HG02943 (cell line): ENCODE data around the gene PCBP3.

Source experiments
- ATAC-seq: cut with Tn5 transposase; IDR thresholded peaks from one replicate; pipeline ENCODE4 v1.9.1; 2021; ENCODE audit warnings: mild to moderate bottlenecking, low read depth, moderate library complexity; ENCODE audit not compliant: unreplicated experiment

PCBP3 gene

GRCh38 chr21:45853703-45854342 lies 210.3 kb downstream of the PCBP3 start:
- ATAC-seq = no peak

GRCh38 chr21:45854690-45855247 lies 211.2 kb downstream of the PCBP3 start:
- no peak for ATAC-seq

GRCh38 chr21:45855248-45855811 lies 211.8 kb downstream of the PCBP3 start:
- no peak for ATAC-seq

- ATAC-seq = no peak
These were observed 212.9 kb downstream of the PCBP3 start for GRCh38 chr21:45856442-45856841.

- no peak for ATAC-seq
These were observed 213.4 kb downstream of the PCBP3 start for GRCh38 chr21:45856906-45857305.

GRCh38 chr21:45857761-45858160 lies 214.2 kb downstream of the PCBP3 start:
- ATAC-seq = no peak

GRCh38 chr21:45858180-45858579 lies 214.7 kb downstream of the PCBP3 start:
- no peak for ATAC-seq

GRCh38 chr21:45859041-45859761 lies 215.7 kb downstream of the PCBP3 start:
- ATAC-seq = no peak

- ATAC-seq = no peak
These were observed 216.3 kb downstream of the PCBP3 start for GRCh38 chr21:45859762-45860357.

- no peak for ATAC-seq
These were observed 217.1 kb downstream of the PCBP3 start for GRCh38 chr21:45860493-45861155.

GRCh38 chr21:45861156-45861870 lies 217.8 kb downstream of the PCBP3 start:
- ATAC-seq = no peak

- ATAC-seq = no peak
These were observed 219.2 kb downstream of the PCBP3 start for GRCh38 chr21:45862543-45863207.

GRCh38 chr21:45863267-45863666 lies 219.7 kb downstream of the PCBP3 start:
- ATAC-seq = no peak

- no peak for ATAC-seq
These were observed 220.2 kb downstream of the PCBP3 start for GRCh38 chr21:45863751-45864150.

GRCh38 chr21:45864436-45864835 lies 220.9 kb downstream of the PCBP3 start:
- no peak for ATAC-seq

- no peak for ATAC-seq
These were observed 221.7 kb downstream of the PCBP3 start for GRCh38 chr21:45865106-45865835.

- ATAC-seq = no peak
These were observed 223.0 kb downstream of the PCBP3 start for GRCh38 chr21:45866551-45866950.

GRCh38 chr21:45867041-45867666 lies 223.6 kb downstream of the PCBP3 start:
- ATAC-seq = no peak
